ENCODE data around the gene WTAP.
"Not testable (repeated sequence)": the region's sequence is repeated elsewhere in the genome, so short reads cannot be mapped to it uniquely, and the experiment has no call there.

The WTAP gene

DNA sequence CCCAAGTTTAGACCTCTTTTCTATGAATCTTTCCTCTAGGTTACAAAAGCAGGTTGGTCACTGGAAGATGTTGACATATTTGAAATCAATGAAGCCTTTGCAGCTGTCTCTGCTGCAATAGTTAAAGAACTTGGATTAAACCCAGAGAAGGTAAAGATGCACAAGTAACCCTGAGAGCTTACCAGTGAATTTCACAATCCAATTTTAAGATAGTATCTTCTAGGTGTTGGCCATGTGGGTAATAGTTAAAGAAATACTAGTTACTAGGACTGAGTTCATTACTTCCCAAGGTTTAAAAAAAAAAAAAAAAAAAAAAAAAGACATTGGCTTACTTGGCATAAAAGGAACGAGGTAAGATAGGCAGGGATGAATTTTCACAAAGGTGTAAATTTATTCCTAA, 50.8 kb downstream of the WTAP start:
- Histone ChIP-seq H3K36me3 (ENCODE audit: control insufficient read depth in 1 of 2, insufficient read depth in 2 of 2, low read length in 2 of 2) (peaks cover 38 to 78% of the 10 kb centered on the region in 2 donors), H3K9me3 (ENCODE audit: control insufficient read depth in 1 of 2, low read length in 2 of 2) (no peaks in the 10 kb centered on the region), H3K27ac (ENCODE audit: low read depth, low read length) (no peak overlapping the region), H3K9ac (ENCODE audit: low read depth in 1 of 2, low read length in 2 of 2) (no peak overlapping the region), H3K4me1 (ENCODE audit: control insufficient read depth in 1 of 2, insufficient read depth in 2 of 2, low read length in 2 of 2) (no peaks in the 10 kb centered on the region), H3K27me3 (ENCODE audit: control insufficient read depth in 1 of 2, insufficient read depth in 2 of 2, low read length in 2 of 2) (no peaks in the 10 kb centered on the region), H3K4me3 (ENCODE audit: low read depth in 1 of 2, low read length in 2 of 2) (no peak overlapping the region)

GRCh38 chr6:159778542-159779103, 51.3 kb downstream of the WTAP start:
- H3K27ac ChIP-seq (ENCODE audit: low read depth, low read length) = no peak overlapping the region
- H3K9ac ChIP-seq (ENCODE audit: low read depth in 1 of 2, low read length in 2 of 2) = no peak overlapping the region
- no peaks in the 10 kb centered on the region for H3K9me3 ChIP-seq (ENCODE audit: control insufficient read depth in 1 of 2, low read length in 2 of 2)
- no peaks in the 10 kb centered on the region for H3K4me1 ChIP-seq (ENCODE audit: control insufficient read depth in 1 of 2, insufficient read depth in 2 of 2, low read length in 2 of 2)
- H3K36me3 ChIP-seq (ENCODE audit: control insufficient read depth in 1 of 2, insufficient read depth in 2 of 2, low read length in 2 of 2) = peaks cover 43 to 83% of the 10 kb centered on the region in 2 donors
- H3K27me3 ChIP-seq (ENCODE audit: control insufficient read depth in 1 of 2, insufficient read depth in 2 of 2, low read length in 2 of 2) = no peaks in the 10 kb centered on the region
- H3K4me3 ChIP-seq (ENCODE audit: low read depth in 1 of 2, low read length in 2 of 2) = no peak overlapping the region

DNA sequence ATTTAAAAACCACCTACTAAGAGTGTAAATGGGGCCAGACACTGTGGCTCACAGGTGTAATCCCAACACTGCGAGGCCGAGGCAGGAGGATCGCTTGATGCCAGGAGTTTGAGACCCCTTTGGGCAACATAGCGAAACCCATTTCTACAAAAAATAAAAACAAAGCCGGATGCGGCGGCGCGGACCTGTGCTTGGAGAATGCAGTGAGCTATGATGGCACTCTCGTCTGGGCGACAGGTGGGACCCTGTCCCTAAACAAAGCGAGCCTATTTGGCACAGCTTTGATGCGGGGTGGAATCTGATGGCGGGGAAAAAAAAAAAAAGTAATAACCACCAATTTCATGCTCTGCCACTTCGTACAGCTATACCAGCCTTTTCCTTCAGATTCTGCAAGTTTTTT, 61.0 kb downstream of the WTAP start:
- Histone ChIP-seq H3K4me1 (ENCODE audit: control insufficient read depth in 1 of 2, insufficient read depth in 2 of 2, low read length in 2 of 2) (peaks cover 34 to 38% of the 10 kb centered on the region in 2 donors), H3K27me3 (ENCODE audit: control insufficient read depth in 1 of 2, insufficient read depth in 2 of 2, low read length in 2 of 2) (no peaks in the 10 kb centered on the region), H3K36me3 (ENCODE audit: control insufficient read depth in 1 of 2, insufficient read depth in 2 of 2, low read length in 2 of 2) (peaks cover 18 to 41% of the 10 kb centered on the region in 2 donors), H3K27ac (ENCODE audit: low read depth, low read length) (no peak overlapping the region), H3K4me3 (ENCODE audit: low read depth in 1 of 2, low read length in 2 of 2) (peak overlapping the region; percentile 89 to 99), H3K9me3 (ENCODE audit: control insufficient read depth in 1 of 2, low read length in 2 of 2) (no peaks in the 10 kb centered on the region), H3K9ac (ENCODE audit: low read depth in 1 of 2, low read length in 2 of 2) (peak overlapping the region; percentile 84 to 96)

DNA sequence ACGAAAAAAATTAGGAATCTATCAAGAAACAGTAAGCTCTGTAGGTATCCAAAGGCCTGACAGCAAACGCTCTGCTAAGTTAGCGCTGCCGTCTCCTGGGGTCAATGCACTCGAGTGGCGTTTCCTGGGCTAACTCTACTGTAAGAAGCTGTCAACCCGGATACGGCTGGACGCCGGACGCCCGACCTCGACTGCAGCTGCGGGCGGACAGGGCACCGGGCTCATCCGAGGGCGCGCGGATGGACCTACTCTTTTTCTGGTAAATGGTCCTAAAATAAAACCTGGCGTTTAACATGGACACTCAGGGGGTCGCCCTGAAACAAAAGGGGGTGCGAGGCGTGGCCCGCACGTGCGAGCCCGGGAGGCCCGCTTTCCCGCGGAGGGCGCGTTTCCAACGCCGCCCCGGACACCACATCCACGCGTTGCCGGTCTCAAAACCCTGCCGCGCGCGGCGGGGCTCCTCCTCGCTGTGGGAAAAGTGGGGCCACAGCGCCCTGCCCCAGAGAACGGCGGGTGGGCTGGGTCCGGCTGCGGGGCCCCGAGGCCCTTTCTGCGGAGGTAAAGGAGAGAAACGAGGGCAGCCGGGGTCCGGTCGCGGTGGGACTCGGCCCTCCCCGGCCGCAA, 61.6 kb downstream of the WTAP start:
- Histone ChIP-seq H3K27me3 (ENCODE audit: control insufficient read depth in 1 of 2, insufficient read depth in 2 of 2, low read length in 2 of 2) (no peaks in the 10 kb centered on the region), H3K9me3 (ENCODE audit: control insufficient read depth in 1 of 2, low read length in 2 of 2) (no peaks in the 10 kb centered on the region), H3K36me3 (ENCODE audit: control insufficient read depth in 1 of 2, insufficient read depth in 2 of 2, low read length in 2 of 2) (peaks cover 12 to 36% of the 10 kb centered on the region in 2 donors), H3K4me3 (ENCODE audit: low read depth in 1 of 2, low read length in 2 of 2) (peak overlapping the region; percentile 89 to 99), H3K27ac (ENCODE audit: low read depth, low read length) (peak overlapping the region; percentile 84), H3K9ac (ENCODE audit: low read depth in 1 of 2, low read length in 2 of 2) (peak overlapping the region; percentile 84 to 96), H3K4me1 (ENCODE audit: control insufficient read depth in 1 of 2, insufficient read depth in 2 of 2, low read length in 2 of 2) (peaks cover 34 to 38% of the 10 kb centered on the region in 2 donors)

DNA sequence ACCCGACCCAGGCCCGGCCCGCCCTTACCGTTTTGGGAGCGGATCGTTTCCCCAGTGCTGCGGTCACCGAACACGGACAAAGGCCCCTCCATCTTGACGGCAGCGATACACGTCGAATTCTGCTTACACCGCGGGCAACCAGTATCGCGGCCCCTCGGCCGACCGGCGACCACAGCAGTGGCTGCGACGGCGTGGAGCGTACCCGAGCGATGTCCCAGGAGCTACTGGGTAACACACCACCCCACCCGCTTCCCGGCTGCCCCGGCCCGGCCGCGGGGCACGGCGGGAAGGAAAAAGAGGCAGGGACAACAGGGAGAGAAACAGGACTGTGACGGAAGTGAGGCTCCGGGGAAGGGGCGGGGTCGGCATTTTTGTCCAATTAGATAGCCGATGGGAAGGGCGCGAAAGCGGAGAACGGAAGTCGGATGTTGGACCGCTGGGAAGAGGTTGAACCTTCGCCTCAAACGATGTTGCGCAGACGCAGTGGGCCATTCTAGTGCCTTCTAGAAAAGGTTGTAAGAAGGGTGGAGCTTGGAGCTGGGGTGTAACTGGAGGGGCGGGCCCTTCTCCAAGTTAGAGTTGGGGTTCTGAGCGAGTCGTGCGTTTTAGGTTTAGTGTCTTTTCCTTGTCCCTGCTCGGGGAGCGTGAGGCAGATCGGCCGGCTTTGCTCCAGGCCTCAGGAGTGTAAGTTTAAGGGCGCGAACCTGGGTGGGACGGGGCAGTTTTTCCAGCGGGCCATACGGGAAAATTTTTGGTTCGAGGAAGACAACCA, 62.3 kb downstream of the WTAP start, which contains the start of gene TCP1:
Gene TCP1 (minus strand): TSS at position 226 of the 772 bp plus-strand sequence. CDS start 134 bp downstream, at position 92.
- H3K4me3 ChIP-seq (ENCODE audit: low read depth in 1 of 2, low read length in 2 of 2) = peak within 1 kb of the TSS; percentile 94 to 99
- H3K9me3 ChIP-seq (ENCODE audit: control insufficient read depth in 1 of 2, low read length in 2 of 2) = no peaks in the 10 kb centered on the region
- peak within 1 kb of the TSS; percentile 98 for H3K27ac ChIP-seq (ENCODE audit: low read depth, low read length)
- H3K9ac ChIP-seq (ENCODE audit: low read depth in 1 of 2, low read length in 2 of 2) = peak within 1 kb of the TSS; percentile 96 to 97
- H3K36me3 ChIP-seq (ENCODE audit: control insufficient read depth in 1 of 2, insufficient read depth in 2 of 2, low read length in 2 of 2) = peaks cover 10 to 38% of the 10 kb centered on the region in 2 donors
- H3K4me1 ChIP-seq (ENCODE audit: control insufficient read depth in 1 of 2, insufficient read depth in 2 of 2, low read length in 2 of 2) = peaks cover 34 to 43% of the 10 kb centered on the region in 2 donors
- no peaks in the 10 kb centered on the region for H3K27me3 ChIP-seq (ENCODE audit: control insufficient read depth in 1 of 2, insufficient read depth in 2 of 2, low read length in 2 of 2)

DNA sequence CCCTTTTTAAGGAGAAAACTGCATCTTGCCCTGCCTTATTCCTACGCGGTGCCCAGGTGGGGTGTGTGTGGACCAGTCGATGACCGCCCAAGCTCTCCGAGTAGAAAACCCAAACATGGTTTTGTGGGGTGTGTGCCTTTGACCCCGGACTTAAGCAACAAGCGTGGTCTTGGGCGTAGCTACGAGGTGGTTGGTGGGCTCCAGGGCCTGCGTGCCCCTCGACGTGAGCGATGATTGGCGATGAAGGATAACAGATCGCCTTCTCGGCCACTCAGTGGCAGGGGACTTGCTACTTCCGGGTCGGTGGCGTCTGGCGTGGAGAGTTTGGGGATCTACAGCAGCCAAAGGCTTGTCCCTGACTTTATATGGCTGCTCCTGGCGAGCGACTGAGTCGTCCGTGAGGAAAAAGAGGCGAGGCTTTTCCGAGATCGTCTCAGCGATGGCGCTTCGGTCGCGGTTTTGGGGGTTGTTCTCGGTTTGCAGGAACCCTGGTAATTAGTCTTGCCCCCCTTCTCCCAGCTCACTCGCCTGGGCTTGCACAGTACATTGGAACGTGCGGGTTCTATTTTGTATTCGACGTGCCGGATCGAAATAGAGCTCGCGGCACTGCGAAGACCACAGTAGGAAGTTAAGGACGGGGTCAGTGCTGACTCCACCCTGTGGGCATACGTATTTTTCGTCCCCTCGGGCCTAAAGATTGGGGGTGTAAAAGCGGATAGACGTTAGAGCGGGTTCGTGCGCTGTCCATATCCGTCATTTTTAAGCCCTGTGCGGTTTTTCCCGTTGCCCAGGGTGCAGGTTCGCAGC, 63.0 kb downstream of the WTAP start, which contains the start of gene MRPL18:
Gene MRPL18 (plus strand): TSS at position 319 of the 807 bp plus-strand sequence. CDS start 121 bp downstream, at position 440.
- Histone ChIP-seq H3K27me3 (ENCODE audit: control insufficient read depth in 1 of 2, insufficient read depth in 2 of 2, low read length in 2 of 2) (no peaks in the 10 kb centered on the region), H3K9me3 (ENCODE audit: control insufficient read depth in 1 of 2, low read length in 2 of 2) (no peaks in the 10 kb centered on the region), H3K36me3 (ENCODE audit: control insufficient read depth in 1 of 2, insufficient read depth in 2 of 2, low read length in 2 of 2) (peaks cover 4 to 31% of the 10 kb centered on the region in 2 donors), H3K4me3 (ENCODE audit: low read depth in 1 of 2, low read length in 2 of 2) (peak within 1 kb of the TSS; percentile 94 to 99), H3K9ac (ENCODE audit: low read depth in 1 of 2, low read length in 2 of 2) (peak within 1 kb of the TSS; percentile 96 to 97), H3K4me1 (ENCODE audit: control insufficient read depth in 1 of 2, insufficient read depth in 2 of 2, low read length in 2 of 2) (peaks cover 34 to 43% of the 10 kb centered on the region in 2 donors), H3K27ac (ENCODE audit: low read depth, low read length) (peak within 1 kb of the TSS; percentile 98)

GRCh38 chr6:159790956-159791598, 63.8 kb downstream of the WTAP start:
- Histone ChIP-seq H3K9ac (ENCODE audit: low read depth in 1 of 2, low read length in 2 of 2) (peak overlapping the region; percentile 96 to 97), H3K4me3 (ENCODE audit: low read depth in 1 of 2, low read length in 2 of 2) (peak overlapping the region; percentile 94 to 99), H3K27me3 (ENCODE audit: control insufficient read depth in 1 of 2, insufficient read depth in 2 of 2, low read length in 2 of 2) (no peaks in the 10 kb centered on the region), H3K4me1 (ENCODE audit: control insufficient read depth in 1 of 2, insufficient read depth in 2 of 2, low read length in 2 of 2) (peaks cover 34 to 43% of the 10 kb centered on the region in 2 donors), H3K36me3 (ENCODE audit: control insufficient read depth in 1 of 2, insufficient read depth in 2 of 2, low read length in 2 of 2) (peaks cover 0 to 27% of the 10 kb centered on the region in 2 donors), H3K9me3 (ENCODE audit: control insufficient read depth in 1 of 2, low read length in 2 of 2) (no peaks in the 10 kb centered on the region), H3K27ac (ENCODE audit: low read depth, low read length) (peak overlapping the region; percentile 98)

DNA sequence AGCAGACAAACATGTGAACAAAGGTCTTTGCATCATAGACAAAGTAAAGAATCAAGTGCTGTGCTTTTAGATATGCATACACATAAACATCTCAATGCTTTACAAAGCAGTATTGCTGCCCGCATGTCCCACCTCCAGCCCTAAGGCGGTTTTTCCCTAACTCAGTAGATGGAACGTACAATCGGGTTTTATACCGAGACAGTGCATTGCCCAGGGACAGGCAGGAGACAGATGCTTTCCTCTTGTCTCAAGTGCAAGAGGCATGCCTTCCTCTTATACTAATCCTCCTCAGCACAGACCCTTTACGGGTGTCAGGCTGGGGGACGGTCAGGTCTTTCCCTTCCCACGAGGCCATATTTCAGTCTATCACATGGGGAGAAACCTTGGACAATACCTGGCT, 67.7 kb downstream of the WTAP start:
- Histone ChIP-seq H3K36me3 (ENCODE audit: control insufficient read depth in 1 of 2, insufficient read depth in 2 of 2, low read length in 2 of 2) (peaks cover 17 to 51% of the 10 kb centered on the region in 2 donors), H3K4me1 (ENCODE audit: control insufficient read depth in 1 of 2, insufficient read depth in 2 of 2, low read length in 2 of 2) (peaks cover 18 to 27% of the 10 kb centered on the region in 2 donors)
- not testable (repeated sequence) for H3K27me3 ChIP-seq (ENCODE audit: control insufficient read depth in 1 of 2, insufficient read depth in 2 of 2, low read length in 2 of 2); H3K4me3 ChIP-seq (ENCODE audit: low read depth in 1 of 2, low read length in 2 of 2); H3K9me3 ChIP-seq (ENCODE audit: control insufficient read depth in 1 of 2, low read length in 2 of 2); H3K9ac ChIP-seq (ENCODE audit: low read depth in 1 of 2, low read length in 2 of 2); H3K27ac ChIP-seq (ENCODE audit: low read depth, low read length)

- H3K27ac ChIP-seq (ENCODE audit: low read depth, low read length) = no peak overlapping the region
- H3K36me3 ChIP-seq (ENCODE audit: control insufficient read depth in 1 of 2, insufficient read depth in 2 of 2, low read length in 2 of 2) = peaks cover 17 to 53% of the 10 kb centered on the region in 2 donors
- H3K4me3 ChIP-seq (ENCODE audit: low read depth in 1 of 2, low read length in 2 of 2) = no peak overlapping the region
- H3K9ac ChIP-seq (ENCODE audit: low read depth in 1 of 2, low read length in 2 of 2) = no peak overlapping the region
- peaks cover under 1 to 7% of the 10 kb centered on the region in 2 donors for H3K4me1 ChIP-seq (ENCODE audit: control insufficient read depth in 1 of 2, insufficient read depth in 2 of 2, low read length in 2 of 2)
- H3K27me3 ChIP-seq (ENCODE audit: control insufficient read depth in 1 of 2, insufficient read depth in 2 of 2, low read length in 2 of 2) = no peaks in the 10 kb centered on the region
- no peaks in the 10 kb centered on the region for H3K9me3 ChIP-seq (ENCODE audit: control insufficient read depth in 1 of 2, low read length in 2 of 2)
Observed at GRCh38 chr6:159797554-159797953, 70.2 kb downstream of the WTAP start.
